ENCODE data around the gene NOD2.

DNA sequence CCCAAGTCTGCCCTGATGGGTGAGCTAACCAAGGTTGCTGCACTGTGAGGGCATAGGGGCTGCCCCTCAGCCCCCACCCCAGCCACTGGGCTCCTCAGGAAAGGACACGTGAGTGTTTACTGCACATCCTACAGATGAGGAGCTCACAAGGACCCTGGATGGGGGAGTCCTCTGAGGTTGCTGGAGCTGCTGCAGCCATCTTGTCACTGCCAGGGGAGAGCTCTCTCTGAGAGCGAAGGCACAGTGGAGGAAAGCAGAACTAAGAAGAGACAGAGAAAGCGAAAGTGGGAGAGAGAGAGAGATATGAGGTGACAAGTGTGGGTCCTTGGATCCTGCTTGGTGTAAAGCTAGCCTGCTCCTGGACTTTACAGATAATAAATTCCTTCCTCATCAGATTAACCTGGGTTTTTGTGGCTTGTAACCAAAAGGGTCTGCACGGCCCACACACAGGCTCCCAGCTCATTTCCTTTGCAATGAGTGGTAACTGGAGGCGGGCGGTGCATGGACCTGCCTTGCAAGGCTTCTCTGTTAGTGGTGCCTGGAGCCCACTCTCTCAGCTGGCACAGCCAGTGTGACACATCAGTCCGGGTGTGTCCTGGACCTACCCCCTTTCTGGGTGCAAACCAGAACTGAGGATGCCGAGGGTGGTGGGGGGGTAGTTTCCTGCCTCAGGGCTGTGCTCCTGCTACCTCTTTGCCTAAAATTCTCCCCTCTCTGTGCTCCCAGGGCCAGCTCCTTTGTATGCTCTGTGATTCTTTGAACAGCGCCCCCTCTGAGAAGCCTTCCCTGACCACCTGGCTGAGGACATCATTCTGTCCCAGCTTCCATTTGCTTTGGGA is 26.5 kb upstream of the NOD2 start:
- TF ChIP-seq, protein P1, sequence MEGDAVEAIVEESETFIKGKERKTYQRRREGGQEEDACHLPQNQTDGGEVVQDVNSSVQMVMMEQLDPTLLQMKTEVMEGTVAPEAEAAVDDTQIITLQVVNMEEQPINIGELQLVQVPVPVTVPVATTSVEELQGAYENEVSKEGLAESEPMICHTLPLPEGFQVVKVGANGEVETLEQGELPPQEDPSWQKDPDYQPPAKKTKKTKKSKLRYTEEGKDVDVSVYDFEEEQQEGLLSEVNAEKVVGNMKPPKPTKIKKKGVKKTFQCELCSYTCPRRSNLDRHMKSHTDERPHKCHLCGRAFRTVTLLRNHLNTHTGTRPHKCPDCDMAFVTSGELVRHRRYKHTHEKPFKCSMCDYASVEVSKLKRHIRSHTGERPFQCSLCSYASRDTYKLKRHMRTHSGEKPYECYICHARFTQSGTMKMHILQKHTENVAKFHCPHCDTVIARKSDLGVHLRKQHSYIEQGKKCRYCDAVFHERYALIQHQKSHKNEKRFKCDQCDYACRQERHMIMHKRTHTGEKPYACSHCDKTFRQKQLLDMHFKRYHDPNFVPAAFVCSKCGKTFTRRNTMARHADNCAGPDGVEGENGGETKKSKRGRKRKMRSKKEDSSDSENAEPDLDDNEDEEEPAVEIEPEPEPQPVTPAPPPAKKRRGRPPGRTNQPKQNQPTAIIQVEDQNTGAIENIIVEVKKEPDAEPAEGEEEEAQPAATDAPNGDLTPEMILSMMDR (IDR thresholded peaks at IDR 0.05), result no peak
- TF ChIP-seq POLR2A (IDR thresholded peaks at IDR 0.05), result no peak

Data from suprapubic skin (tissue), 3 donors.